Activated naive CD8-positive, alpha-beta T cell treated with anti-CD3 and anti-CD28 coated beads, Interleukin-2, amount 50 U/mL, for 24 hours (primary cell): ENCODE results near the gene SLAIN1.

Source experiments
- ATAC-seq: fragments of 150-1000 bp; cut with Tn5 transposase; one replicate; pipeline ENCODE4 v1.10.0; 2021
- DNase-seq: peaks from one replicate; pipeline ENCODE4 v3.0.0; 2021
- H3K27ac Mint-ChIP-seq: one replicate; pipeline ENCODE4 v1.8.0; 2021; ENCODE audit warnings: mild to moderate bottlenecking, mixed read lengths
- H3K27me3 Mint-ChIP-seq: one replicate; pipeline ENCODE4 v1.8.0; 2021; ENCODE audit warnings: mixed read lengths
- H3K36me3 Mint-ChIP-seq: one replicate; pipeline ENCODE4 v1.8.0; 2021; ENCODE audit warnings: low read depth, mixed read lengths
- H3K4me1 Mint-ChIP-seq: one replicate; pipeline ENCODE4 v1.8.0; 2021; ENCODE audit warnings: mixed read lengths
- H3K4me3 Mint-ChIP-seq: one replicate; pipeline ENCODE4 v1.8.0; 2021; ENCODE audit warnings: mild to moderate bottlenecking, moderate library complexity, mixed read lengths
- H3K9me3 Mint-ChIP-seq: one replicate; pipeline ENCODE4 v1.8.0; 2021; ENCODE audit warnings: mixed read lengths

Gene SLAIN1

DNA sequence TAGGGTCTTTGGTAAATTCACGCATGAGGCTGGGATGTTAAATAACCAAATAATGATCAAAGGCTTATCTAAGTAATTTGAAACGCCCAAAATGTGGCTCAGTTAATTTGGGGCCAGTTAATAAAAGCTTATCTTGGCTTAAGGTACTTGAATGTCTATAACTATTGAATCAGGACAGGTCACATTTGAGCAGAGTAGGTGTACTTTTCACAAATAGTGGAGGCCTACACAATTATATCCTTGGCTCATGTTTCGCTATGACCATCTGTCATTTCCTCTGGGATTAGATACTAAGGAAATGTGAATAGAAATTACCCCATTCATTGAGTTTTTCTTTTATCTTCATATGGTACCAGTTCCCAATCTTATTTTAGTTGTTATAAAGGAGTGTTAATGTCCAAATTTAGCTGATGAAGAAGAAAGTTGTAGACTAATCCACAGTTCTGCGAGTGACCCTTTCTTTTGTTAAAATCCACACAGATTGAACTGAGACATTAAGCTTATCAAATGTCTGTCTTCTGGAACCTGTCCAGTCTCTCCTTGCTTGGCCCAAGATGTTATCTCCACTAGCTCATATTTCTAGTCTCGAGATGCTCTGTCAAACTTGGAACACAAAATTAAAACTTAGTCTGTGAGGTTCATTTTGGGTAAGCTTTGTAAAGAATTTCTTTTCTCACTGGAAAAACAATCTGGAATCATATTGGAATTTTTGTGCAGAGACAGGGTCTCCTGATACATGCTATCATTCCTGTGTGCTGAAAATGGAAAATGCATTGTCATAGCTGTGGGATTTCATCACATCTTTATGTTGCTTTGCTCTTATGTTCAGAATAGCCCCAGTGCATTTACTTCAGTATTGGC lies 31.0 kb downstream of the SLAIN1 start:
- Mint-ChIP-seq H3K4me3 (no peak overlapping the region), H3K36me3 (peaks cover 39% of the 10 kb centered on the region), H3K27ac (no peak overlapping the region), H3K9me3 (no peaks in the 10 kb centered on the region), H3K27me3 (no peaks in the 10 kb centered on the region), H3K4me1 (peaks cover 40% of the 10 kb centered on the region)
- ATAC-seq (no peak), DNase-seq (no peak)

GRCh38 chr13:77729502-77730221 lies 32.2 kb downstream of the SLAIN1 start:
- Mint-ChIP-seq H3K27me3 (no peaks in the 10 kb centered on the region), H3K36me3 (peaks cover 30% of the 10 kb centered on the region), H3K9me3 (no peaks in the 10 kb centered on the region), H3K4me1 (peaks cover 34% of the 10 kb centered on the region), H3K4me3 (peak overlapping the region; percentile 52), H3K27ac (peak overlapping the region; percentile 87)
- DNase-seq (peak; percentile 36), ATAC-seq (peak; percentile 98)

GRCh38 chr13:77730572-77730971 lies 33.1 kb downstream of the SLAIN1 start:
- Mint-ChIP-seq H3K27ac (no peak overlapping the region), H3K4me1 (peaks cover 32% of the 10 kb centered on the region), H3K9me3 (no peaks in the 10 kb centered on the region), H3K4me3 (no peak overlapping the region), H3K36me3 (peaks cover 26% of the 10 kb centered on the region), H3K27me3 (no peaks in the 10 kb centered on the region)
- no peak for ATAC-seq
- DNase-seq, result no peak

DNA sequence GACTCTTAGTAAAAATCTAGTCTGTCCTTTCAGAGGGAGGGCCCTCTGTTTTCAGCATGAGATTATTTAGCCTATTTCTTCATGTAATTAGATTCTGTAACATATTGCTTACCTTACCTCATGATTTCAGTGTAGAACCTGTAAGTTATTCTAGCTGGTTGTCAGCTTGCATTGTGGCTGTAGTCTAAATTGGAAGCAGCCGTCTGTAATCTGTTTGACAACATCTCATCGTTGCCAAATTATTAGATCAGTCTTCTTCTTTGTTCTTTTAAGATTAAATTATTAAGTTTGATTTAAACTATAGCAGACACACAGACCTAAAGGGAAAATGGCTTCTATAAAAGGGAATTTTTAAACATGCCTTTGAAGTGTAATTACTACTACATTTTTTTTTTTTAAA lies 34.8 kb downstream of the SLAIN1 start:
- no peak for DNase-seq
- peaks cover 29% of the 10 kb centered on the region for H3K4me1 Mint-ChIP-seq
- H3K27ac Mint-ChIP-seq, result no peak overlapping the region
- H3K27me3 Mint-ChIP-seq, result no peaks in the 10 kb centered on the region
- H3K36me3 Mint-ChIP-seq, result peaks cover 22% of the 10 kb centered on the region
- H3K4me3 Mint-ChIP-seq, result no peak overlapping the region
- no peaks in the 10 kb centered on the region for H3K9me3 Mint-ChIP-seq
- no peak for ATAC-seq

DNA sequence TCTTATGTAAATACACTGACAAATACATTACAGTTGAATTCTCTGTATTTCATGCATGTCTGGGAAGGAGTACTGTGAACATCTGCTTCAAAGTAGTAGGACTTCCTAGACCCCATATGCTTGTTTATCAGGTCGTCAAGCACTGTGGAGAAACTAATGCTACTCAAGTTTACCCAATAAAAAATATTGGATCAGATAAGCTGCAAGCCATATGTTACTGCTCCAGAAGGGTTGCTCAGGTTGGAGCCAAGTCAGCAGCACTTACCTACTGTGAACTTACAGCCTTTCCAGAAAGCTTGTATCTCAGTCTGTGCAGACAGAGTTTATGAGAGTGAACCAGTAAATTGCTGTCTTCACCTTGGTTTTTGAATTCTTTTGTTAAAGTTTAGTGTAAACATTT lies 36.2 kb downstream of the SLAIN1 start:
- no peaks in the 10 kb centered on the region for H3K27me3 Mint-ChIP-seq
- H3K36me3 Mint-ChIP-seq, result peaks cover 14% of the 10 kb centered on the region
- DNase-seq, result no peak
- H3K4me1 Mint-ChIP-seq, result peaks cover 27% of the 10 kb centered on the region
- H3K4me3 Mint-ChIP-seq, result no peak overlapping the region
- ATAC-seq, result no peak
- no peaks in the 10 kb centered on the region for H3K9me3 Mint-ChIP-seq
- no peak overlapping the region for H3K27ac Mint-ChIP-seq

DNA sequence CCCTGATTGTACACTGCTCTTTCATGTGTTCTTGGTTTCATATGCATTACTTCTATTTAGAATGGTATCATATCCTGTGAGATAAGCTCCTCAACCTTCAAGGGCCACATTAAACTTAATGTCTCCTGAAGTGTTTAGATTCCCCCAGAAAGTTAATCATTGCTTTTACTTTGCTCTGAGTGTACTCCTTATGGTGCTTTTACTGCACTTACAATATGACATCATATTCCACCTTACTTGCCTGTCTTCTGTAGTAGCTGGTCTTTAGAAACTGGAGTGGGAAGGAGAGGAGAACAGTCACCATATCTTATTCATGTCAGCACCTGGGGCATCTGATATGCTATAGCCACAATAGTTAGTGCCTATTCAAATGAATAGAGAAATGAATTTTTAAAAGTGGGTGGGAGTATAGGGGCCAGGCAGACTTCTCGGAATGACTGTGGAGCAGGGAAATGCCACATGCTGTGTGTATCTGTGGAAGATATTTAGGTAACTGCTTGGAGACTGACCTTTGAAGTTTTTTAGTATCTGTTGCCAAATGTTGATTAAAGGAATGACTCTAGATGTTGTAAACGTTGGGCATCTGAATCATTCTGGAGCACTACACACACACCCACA lies 40.2 kb downstream of the SLAIN1 start:
- ATAC-seq, result peak; percentile 94
- no peaks in the 10 kb centered on the region for H3K27me3 Mint-ChIP-seq
- peaks cover 2% of the 10 kb centered on the region for H3K36me3 Mint-ChIP-seq
- no peak for DNase-seq
- H3K4me3 Mint-ChIP-seq, result no peak overlapping the region
- no peaks in the 10 kb centered on the region for H3K9me3 Mint-ChIP-seq
- H3K4me1 Mint-ChIP-seq, result peaks cover 21% of the 10 kb centered on the region
- H3K27ac Mint-ChIP-seq, result no peak overlapping the region

- H3K4me1 Mint-ChIP-seq, result peaks cover 20% of the 10 kb centered on the region
- H3K4me3 Mint-ChIP-seq, result no peak overlapping the region
- no peaks in the 10 kb centered on the region for H3K27me3 Mint-ChIP-seq
- ATAC-seq, result no peak
- no peak for DNase-seq
- H3K27ac Mint-ChIP-seq, result no peak overlapping the region
- no peaks in the 10 kb centered on the region for H3K9me3 Mint-ChIP-seq
- peaks cover 8% of the 10 kb centered on the region for H3K36me3 Mint-ChIP-seq
These were observed 42.7 kb downstream of the SLAIN1 start for GRCh38 chr13:77740097-77740735.

DNA sequence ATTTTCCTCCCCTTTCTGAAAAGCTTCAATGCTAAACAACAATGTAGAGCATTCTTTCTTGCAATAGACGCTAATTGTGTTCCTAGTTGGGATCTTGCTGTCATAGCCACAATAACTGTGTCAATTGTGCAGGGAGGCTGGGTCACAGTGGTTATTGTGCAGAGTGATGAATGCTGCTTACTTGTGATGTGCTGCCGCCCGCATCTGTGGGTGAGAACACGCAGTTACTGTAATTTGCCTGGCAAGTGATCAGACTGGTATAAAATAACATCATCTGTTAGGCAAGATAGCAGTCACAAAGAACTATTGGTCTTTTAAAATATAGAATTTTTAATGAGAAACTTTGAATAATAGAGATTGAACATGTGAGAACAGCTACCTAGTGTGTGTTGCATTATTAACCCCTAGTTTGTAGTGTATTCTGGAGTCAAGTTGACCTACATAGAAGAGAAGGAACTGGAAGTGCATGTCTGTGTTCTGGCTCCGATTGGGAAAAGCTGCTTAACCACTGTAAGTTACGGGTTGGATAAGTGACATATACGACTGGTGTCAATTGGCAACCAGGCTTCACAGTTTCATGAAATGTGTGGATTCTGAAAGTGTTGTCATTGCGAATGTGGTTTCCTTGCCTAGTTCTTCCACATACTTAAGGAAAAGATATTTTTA lies 43.6 kb downstream of the SLAIN1 start:
- H3K27ac Mint-ChIP-seq, result no peak overlapping the region
- no peaks in the 10 kb centered on the region for H3K27me3 Mint-ChIP-seq
- ATAC-seq, result no peak
- peaks cover 10% of the 10 kb centered on the region for H3K36me3 Mint-ChIP-seq
- peaks cover 20% of the 10 kb centered on the region for H3K4me1 Mint-ChIP-seq
- no peak for DNase-seq
- no peaks in the 10 kb centered on the region for H3K9me3 Mint-ChIP-seq
- no peak overlapping the region for H3K4me3 Mint-ChIP-seq

GRCh38 chr13:77741597-77741972 lies 44.1 kb downstream of the SLAIN1 start:
- Mint-ChIP-seq H3K4me1 (peaks cover 20% of the 10 kb centered on the region), H3K4me3 (no peak overlapping the region), H3K36me3 (peaks cover 12% of the 10 kb centered on the region), H3K9me3 (no peaks in the 10 kb centered on the region), H3K27ac (no peak overlapping the region), H3K27me3 (no peaks in the 10 kb centered on the region)
- ATAC-seq (no peak), DNase-seq (no peak)

DNA sequence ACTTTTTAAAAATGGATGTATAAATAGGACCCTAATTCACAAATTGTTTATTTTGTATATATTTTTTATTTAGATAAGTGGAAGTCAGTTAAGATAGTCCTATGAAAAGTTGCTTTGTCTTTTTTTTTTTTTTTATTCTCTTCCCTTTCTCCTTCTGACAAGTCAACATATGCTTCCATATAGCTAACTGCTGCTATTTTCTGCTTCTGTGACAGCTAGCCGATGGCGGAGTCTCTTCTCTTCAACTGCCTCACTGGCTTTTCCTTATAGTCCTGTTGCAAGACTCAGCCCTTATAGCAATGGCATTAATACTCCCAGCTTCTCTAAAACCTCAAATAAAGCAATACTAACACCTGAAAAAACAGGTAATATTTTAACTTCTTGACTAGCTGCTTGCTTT lies 45.3 kb downstream of the SLAIN1 start:
- Mint-ChIP-seq H3K27ac (no peak overlapping the region), H3K9me3 (no peaks in the 10 kb centered on the region), H3K27me3 (no peaks in the 10 kb centered on the region), H3K4me3 (no peak overlapping the region), H3K4me1 (peaks cover 20% of the 10 kb centered on the region), H3K36me3 (peaks cover 20% of the 10 kb centered on the region)
- ATAC-seq (no peak), DNase-seq (no peak)

DNA sequence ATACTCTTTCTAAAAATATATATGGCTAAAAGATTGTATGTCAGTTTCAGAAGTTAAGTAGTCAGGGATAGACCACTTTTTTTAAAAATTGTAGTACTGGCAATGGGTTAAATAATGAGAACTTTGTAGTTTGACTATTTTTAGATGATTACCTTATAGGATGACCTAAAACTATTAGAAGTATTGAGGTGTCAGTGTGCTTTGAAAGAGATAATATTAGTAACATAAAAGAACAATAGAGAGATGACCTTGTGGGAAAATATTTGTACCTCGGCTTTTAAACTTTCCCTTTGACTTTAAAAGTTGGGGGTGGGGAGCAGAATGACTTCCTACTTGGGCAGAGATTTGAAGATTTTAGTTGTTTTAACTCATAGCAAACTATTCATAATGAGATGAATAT lies 48.3 kb downstream of the SLAIN1 start:
- Mint-ChIP-seq H3K27ac (no peak overlapping the region), H3K36me3 (peaks cover 18% of the 10 kb centered on the region), H3K9me3 (no peaks in the 10 kb centered on the region), H3K4me1 (peaks cover 11% of the 10 kb centered on the region), H3K27me3 (no peaks in the 10 kb centered on the region), H3K4me3 (no peak overlapping the region)
- ATAC-seq, result no peak
- no peak for DNase-seq

DNA sequence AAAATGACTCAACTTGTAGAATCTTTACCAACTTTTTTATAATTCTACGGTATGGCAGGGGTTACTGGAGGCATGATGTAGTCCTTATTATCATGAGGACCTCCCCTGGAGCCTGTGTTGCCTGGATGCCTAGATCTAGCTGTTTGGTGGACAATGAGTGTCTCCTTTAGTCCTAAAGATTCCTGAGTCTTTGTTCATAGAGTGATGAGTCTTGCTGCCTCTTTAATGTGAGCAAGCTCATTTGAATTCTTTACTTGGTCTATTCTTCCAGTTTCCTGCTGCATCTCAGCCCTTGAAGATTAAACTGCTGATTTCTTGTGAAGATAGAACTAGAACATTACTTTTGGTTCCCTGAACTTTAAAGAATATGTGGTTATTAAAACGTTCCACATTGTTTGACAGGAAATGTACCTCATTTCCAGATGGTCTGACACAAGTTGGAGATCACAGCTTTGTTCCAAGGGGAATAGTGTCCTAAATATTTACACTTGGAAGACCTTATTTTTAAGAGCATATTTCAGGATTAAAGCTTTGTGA lies 51.9 kb downstream of the SLAIN1 start:
- ATAC-seq, result no peak
- peaks cover 20% of the 10 kb centered on the region for H3K36me3 Mint-ChIP-seq
- peaks cover 19% of the 10 kb centered on the region for H3K4me1 Mint-ChIP-seq
- no peak overlapping the region for H3K27ac Mint-ChIP-seq
- H3K27me3 Mint-ChIP-seq, result no peaks in the 10 kb centered on the region
- H3K9me3 Mint-ChIP-seq, result no peaks in the 10 kb centered on the region
- DNase-seq, result no peak
- H3K4me3 Mint-ChIP-seq, result no peak overlapping the region

- H3K27ac Mint-ChIP-seq, result peak overlapping the region; percentile 50
- no peaks in the 10 kb centered on the region for H3K9me3 Mint-ChIP-seq
These were observed 54.3 kb downstream of the SLAIN1 start for GRCh38 chr13:77751513-77752456.

More at GRCh38 chr13:77751513-77752456, 54.3 kb downstream of the SLAIN1 start:
- Mint-ChIP-seq H3K4me1 (peaks cover 19% of the 10 kb centered on the region), H3K27me3 (no peaks in the 10 kb centered on the region), H3K36me3 (peaks cover 12% of the 10 kb centered on the region), H3K4me3 (peak overlapping the region; percentile 28)
- DNase-seq, result peak; percentile 42
- peak; percentile 87 for ATAC-seq
